OCI-LY3 (cell line): Measurements from ENCODE around the gene DENND1C.
"Not testable (repeated sequence)": the region's sequence is repeated elsewhere in the genome, so short reads cannot be mapped to it uniquely, and the experiment has no call there.

ENCODE experiments used
- EZH2phosphoT487 ChIP-seq: fragments of 200-600 bp; shearing (Covaris generic); IDR thresholded peaks from 2 replicates; pipeline ENCODE4 v1.6.1; 2018; ENCODE audit warnings: antibody characterized with exemption, mixed run types, low read depth
- TF ChIP-seq, protein P1 (sequence below): fragments of 200-600, 300-600 bp; sonication (generic); IDR thresholded peaks from 2 replicates; pipeline ENCODE4 v1.5.1; 2014; ENCODE audit warnings: antibody characterized with exemption, low read length, low read depth

- TF ChIP-seq, protein P1, sequence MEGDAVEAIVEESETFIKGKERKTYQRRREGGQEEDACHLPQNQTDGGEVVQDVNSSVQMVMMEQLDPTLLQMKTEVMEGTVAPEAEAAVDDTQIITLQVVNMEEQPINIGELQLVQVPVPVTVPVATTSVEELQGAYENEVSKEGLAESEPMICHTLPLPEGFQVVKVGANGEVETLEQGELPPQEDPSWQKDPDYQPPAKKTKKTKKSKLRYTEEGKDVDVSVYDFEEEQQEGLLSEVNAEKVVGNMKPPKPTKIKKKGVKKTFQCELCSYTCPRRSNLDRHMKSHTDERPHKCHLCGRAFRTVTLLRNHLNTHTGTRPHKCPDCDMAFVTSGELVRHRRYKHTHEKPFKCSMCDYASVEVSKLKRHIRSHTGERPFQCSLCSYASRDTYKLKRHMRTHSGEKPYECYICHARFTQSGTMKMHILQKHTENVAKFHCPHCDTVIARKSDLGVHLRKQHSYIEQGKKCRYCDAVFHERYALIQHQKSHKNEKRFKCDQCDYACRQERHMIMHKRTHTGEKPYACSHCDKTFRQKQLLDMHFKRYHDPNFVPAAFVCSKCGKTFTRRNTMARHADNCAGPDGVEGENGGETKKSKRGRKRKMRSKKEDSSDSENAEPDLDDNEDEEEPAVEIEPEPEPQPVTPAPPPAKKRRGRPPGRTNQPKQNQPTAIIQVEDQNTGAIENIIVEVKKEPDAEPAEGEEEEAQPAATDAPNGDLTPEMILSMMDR = not testable (repeated sequence)
- not testable (repeated sequence) for TF ChIP-seq EZH2phosphoT487
These were observed 26.6 kb upstream of the DENND1C start for GRCh38 chr19:6508028-6508771.
